ENCODE results near the gene BACH2. TPM values are rescaled to one million over a fixed set of nuclear protein-coding genes. Genes with fewer than 3 reads are reported as not detected.
A peak's percentile ranks its signal among the peaks of the same experiment; 100 is the strongest.

The BACH2 gene
- polyA plus RNA-seq, 1 donor from 2014 or later, result 45.5 TPM

GRCh38 chr6:90285611-90286381, 10.8 kb downstream of the BACH2 start:
- Histone ChIP-seq H3K27ac (ENCODE audit: low read length) (no peak overlapping the region), H2AFZ (ENCODE audit: low read depth, low read length) (no peak overlapping the region), H3K27me3 (ENCODE audit: insufficient read depth, low read depth, low read length) (no peaks in the 10 kb centered on the region), H3F3A (ENCODE audit: insufficient read depth, low read length, poor library complexity, severe bottlenecking) (no peaks in the 10 kb centered on the region), H3K9me2 (ENCODE audit: insufficient read depth, low read length) (no peaks in the 10 kb centered on the region), H3K4me2 (ENCODE audit: low read length) (no peak overlapping the region), H3K79me2 (replicated peaks; ENCODE audit: insufficient read depth, low read length) (peaks cover 96% of the 10 kb centered on the region), H3K36me3 (ENCODE audit: insufficient read depth, low read length) (peaks cover 7% of the 10 kb centered on the region), H3K9me3 (ENCODE audit: low read length) (no peaks in the 10 kb centered on the region), H4K20me1 (ENCODE audit: insufficient read depth) (no peaks in the 10 kb centered on the region), H3K4me3 (ENCODE audit: low read length) (peak overlapping the region; percentile 33), H3K9ac (ENCODE audit: low read length) (no peak overlapping the region)
- TF ChIP-seq TAF1 (IDR thresholded peaks at IDR 0.05; ENCODE audit: low read depth) (no peak), SMC3 (conservative IDR thresholded peaks at IDR 0.05; ENCODE audit: poor library complexity) (no peak), POLR2AphosphoS5 (IDR thresholded peaks at IDR 0.05) (no peak), REST (IDR thresholded peaks at IDR 0.05; ENCODE audit: borderline replicate concordance) (no peak), EP300 (conservative IDR thresholded peaks at IDR 0.05; ENCODE audit: poor library complexity, severe bottlenecking) (no peak), MXI1 (conservative IDR thresholded peaks at IDR 0.05; ENCODE audit: poor library complexity, severe bottlenecking) (no peak), RAD21 (conservative IDR thresholded peaks at IDR 0.05) (no peak), CTCF (IDR thresholded peaks at IDR 0.05; ENCODE audit: poor library complexity, severe bottlenecking) (no peak), EZH2 (IDR thresholded peaks at IDR 0.05; ENCODE audit: borderline replicate concordance, insufficient read depth, low read length, poor library complexity, severe bottlenecking) (no peak)

DNA sequence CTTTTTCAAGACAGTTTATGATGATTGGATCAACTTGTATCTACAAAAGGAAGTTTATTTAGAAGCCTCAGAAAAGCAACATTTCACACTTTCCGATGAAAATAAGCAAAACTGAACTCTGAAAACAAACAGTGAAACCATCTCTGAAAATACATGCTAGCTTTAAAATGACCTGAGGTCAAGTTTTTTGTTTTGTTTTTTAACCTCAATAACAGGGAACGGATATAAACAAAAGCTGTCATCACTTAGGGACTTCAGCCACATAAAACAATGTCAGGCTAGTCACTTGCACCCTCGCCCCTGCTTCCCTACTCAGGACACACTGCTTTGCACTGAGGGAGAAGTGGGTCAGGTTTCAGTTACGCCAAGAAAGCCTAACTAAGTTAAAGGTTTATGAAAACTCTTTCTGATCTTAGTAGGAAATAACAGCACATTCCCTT, 11.6 kb downstream of the BACH2 start:
- H3K27me3 ChIP-seq (ENCODE audit: insufficient read depth, low read depth, low read length), result no peaks in the 10 kb centered on the region
- H3K9ac ChIP-seq (ENCODE audit: low read length), result no peak overlapping the region
- H3K4me3 ChIP-seq (ENCODE audit: low read length), result peak overlapping the region; percentile 33
- H3K9me2 ChIP-seq (ENCODE audit: insufficient read depth, low read length), result no peaks in the 10 kb centered on the region
- H3K27ac ChIP-seq (ENCODE audit: low read length), result no peak overlapping the region
- H3K79me2 ChIP-seq (replicated peaks; ENCODE audit: insufficient read depth, low read length), result peaks cover 95% of the 10 kb centered on the region
- TF ChIP-seq EP300 (conservative IDR thresholded peaks at IDR 0.05; ENCODE audit: poor library complexity, severe bottlenecking), result no peak
- H4K20me1 ChIP-seq (ENCODE audit: insufficient read depth), result no peaks in the 10 kb centered on the region
- peaks cover 7% of the 10 kb centered on the region for H3K36me3 ChIP-seq (ENCODE audit: insufficient read depth, low read length)
- no peak overlapping the region for H3K4me2 ChIP-seq (ENCODE audit: low read length)
- H3F3A ChIP-seq (ENCODE audit: insufficient read depth, low read length, poor library complexity, severe bottlenecking), result no peaks in the 10 kb centered on the region
- H3K9me3 ChIP-seq (ENCODE audit: low read length), result no peaks in the 10 kb centered on the region
- H2AFZ ChIP-seq (ENCODE audit: low read depth, low read length), result no peak overlapping the region
